ENCODE results near the gene PNPT1. TPM values are rescaled to one million over a fixed set of nuclear protein-coding genes. Genes with fewer than 3 reads are reported as not detected.

PNPT1 gene
- total RNA-seq, 4 donors from 2014 or later: 15.5 to 21.0 (median 20.6) TPM

DNA sequence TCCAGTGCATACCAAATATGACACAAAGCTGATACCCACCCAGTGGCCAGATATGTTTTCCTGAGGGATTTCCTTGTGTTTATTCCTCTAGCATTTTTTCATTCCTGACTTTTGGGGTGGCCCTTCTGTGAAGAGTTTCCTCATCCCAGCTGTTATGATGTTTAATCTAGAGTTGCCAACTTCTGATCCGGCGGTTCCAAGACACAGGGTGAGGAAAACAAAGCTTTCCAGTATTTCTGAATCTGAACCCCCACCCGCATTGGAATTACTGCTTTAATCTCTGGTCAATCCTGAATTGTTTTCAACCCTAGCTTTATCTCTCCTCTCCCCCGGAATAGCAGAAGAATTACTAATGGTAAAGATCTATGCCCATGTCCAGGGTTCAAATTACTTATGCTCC, 39.2 kb upstream of the PNPT1 start:
- Histone ChIP-seq H3K4me1 (peaks cover 0 to 3% of the 10 kb centered on the region in 2 donors), H3K27me3 (no peaks in the 10 kb centered on the region), H3K9me3 (no peaks in the 10 kb centered on the region), H3K36me3 (no peaks in the 10 kb centered on the region), H3K4me3 (replicated peaks in 1 of 3) (no peak overlapping the region), H3K27ac (no peak overlapping the region)
- 69 to 80% methylated on average over 4 of the region's 4 CpGs for WGBS, 2 donors
- DNase-seq: no peak
- no peak for TF ChIP-seq POLR2A (IDR thresholded peaks at IDR 0.05)
- TF ChIP-seq, protein P1, sequence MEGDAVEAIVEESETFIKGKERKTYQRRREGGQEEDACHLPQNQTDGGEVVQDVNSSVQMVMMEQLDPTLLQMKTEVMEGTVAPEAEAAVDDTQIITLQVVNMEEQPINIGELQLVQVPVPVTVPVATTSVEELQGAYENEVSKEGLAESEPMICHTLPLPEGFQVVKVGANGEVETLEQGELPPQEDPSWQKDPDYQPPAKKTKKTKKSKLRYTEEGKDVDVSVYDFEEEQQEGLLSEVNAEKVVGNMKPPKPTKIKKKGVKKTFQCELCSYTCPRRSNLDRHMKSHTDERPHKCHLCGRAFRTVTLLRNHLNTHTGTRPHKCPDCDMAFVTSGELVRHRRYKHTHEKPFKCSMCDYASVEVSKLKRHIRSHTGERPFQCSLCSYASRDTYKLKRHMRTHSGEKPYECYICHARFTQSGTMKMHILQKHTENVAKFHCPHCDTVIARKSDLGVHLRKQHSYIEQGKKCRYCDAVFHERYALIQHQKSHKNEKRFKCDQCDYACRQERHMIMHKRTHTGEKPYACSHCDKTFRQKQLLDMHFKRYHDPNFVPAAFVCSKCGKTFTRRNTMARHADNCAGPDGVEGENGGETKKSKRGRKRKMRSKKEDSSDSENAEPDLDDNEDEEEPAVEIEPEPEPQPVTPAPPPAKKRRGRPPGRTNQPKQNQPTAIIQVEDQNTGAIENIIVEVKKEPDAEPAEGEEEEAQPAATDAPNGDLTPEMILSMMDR (IDR thresholded peaks at IDR 0.05): no peak
- intact Hi-C loops (cut with DNase I): no loop called here

- no peaks in the 10 kb centered on the region for H3K36me3 ChIP-seq
- no peaks in the 10 kb centered on the region for H3K27me3 ChIP-seq
- DNase-seq: no peak
- TF ChIP-seq, protein P1 (IDR thresholded peaks at IDR 0.05): no peak
- H3K9me3 ChIP-seq: no peaks in the 10 kb centered on the region
- no peak overlapping the region for H3K27ac ChIP-seq
- H3K4me1 ChIP-seq: peaks cover 0 to 3% of the 10 kb centered on the region in 2 donors
- WGBS, 2 donors: 56 to 76% methylated on average over 1 of the region's 1 CpG
- intact Hi-C loops (cut with DNase I): loop anchor here (10.0 kb wide), 1 partner anchor 396 kb away; no protein-coding TSS in a partner anchor
- no peak overlapping the region for H3K4me3 ChIP-seq (replicated peaks in 1 of 3)
Measured at GRCh38 chr2:55729136-55729685, 35.6 kb upstream of the PNPT1 start.

DNA sequence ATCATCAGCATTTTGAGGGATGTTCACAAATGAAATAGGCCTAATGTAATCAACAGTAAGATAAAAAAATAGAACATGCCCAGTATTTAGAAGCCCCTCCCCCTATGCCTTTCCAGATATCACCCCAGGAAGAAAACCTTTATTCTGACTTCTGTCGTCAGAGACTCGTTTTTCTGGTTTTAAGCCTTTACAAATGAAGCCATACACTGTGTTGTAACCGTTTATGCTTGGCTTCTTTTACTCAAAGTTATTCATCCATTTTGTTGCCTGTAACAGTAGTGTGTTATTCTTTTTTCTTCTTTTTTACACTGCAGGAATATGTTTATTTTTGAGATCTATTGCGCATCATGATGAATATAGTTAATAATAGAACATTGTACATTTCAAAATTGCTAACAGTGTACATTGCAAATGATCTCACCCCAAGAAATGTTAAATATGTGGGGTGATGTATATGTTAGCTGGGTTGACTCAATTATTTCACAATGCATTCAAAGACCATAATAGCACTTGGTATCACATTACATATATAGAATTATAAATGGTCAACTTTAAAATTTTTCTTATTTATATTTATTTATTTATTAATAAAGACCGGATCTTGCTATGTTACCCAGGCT, 28.1 kb upstream of the PNPT1 start:
- H3K27ac ChIP-seq: no peak overlapping the region
- H3K27me3 ChIP-seq: no peaks in the 10 kb centered on the region
- H3K36me3 ChIP-seq: no peaks in the 10 kb centered on the region
- no peak for DNase-seq
- no peaks in the 10 kb centered on the region for H3K9me3 ChIP-seq
- intact Hi-C loops (cut with DNase I): loop anchor here (10.0 kb wide), 1 partner anchor 403 kb away; no protein-coding TSS in a partner anchor
- WGBS, 2 donors: 55 to 60% methylated on average over 5 of the region's 5 CpGs
- H3K4me3 ChIP-seq (replicated peaks in 1 of 3): no peak overlapping the region
- no peak for TF ChIP-seq POLR2A (IDR thresholded peaks at IDR 0.05)
- TF ChIP-seq, protein P1 (IDR thresholded peaks at IDR 0.05): no peak
- peaks cover 0 to 4% of the 10 kb centered on the region in 2 donors for H3K4me1 ChIP-seq

DNA sequence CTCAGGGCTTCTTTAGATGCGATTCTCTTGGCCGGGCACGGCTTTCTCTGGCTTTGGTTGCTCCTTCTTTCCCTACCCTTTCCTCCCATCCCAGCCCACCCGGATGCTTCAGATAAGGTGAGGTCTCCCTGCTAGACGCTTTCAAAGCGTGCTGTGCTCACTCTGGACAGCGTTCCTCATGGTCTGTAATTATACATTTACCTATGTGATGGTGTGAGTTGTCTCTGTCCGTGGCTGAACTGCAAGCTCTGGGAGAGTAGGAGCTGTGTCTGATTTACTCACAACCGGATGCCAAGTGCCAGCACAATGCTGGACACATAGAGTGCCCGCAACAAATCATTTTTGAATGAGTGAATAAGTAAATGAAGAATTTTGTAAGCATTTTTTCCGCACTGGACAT, 26.8 kb upstream of the PNPT1 start:
- Histone ChIP-seq H3K27ac (no peak overlapping the region), H3K36me3 (no peaks in the 10 kb centered on the region), H3K4me3 (replicated peaks in 1 of 3) (no peak overlapping the region), H3K9me3 (no peaks in the 10 kb centered on the region), H3K27me3 (no peaks in the 10 kb centered on the region), H3K4me1 (peaks cover 0 to 4% of the 10 kb centered on the region in 2 donors)
- no peak for DNase-seq
- 80 to 86% methylated on average over 11 of the region's 11 CpGs for WGBS, 2 donors
- intact Hi-C loops (cut with DNase I): loop anchor here (10.0 kb wide), 1 partner anchor 404 kb away; no protein-coding TSS in a partner anchor
- no peak for TF ChIP-seq POLR2A (IDR thresholded peaks at IDR 0.05)
- TF ChIP-seq, protein P1 (IDR thresholded peaks at IDR 0.05): no peak

- no peak overlapping the region for H3K27ac ChIP-seq
- 97 to 100% methylated on average over 1 of the region's 1 CpG for WGBS, 2 donors
- no peak overlapping the region for H3K4me3 ChIP-seq (replicated peaks in 1 of 3)
- DNase-seq: no peak
- intact Hi-C loops (cut with DNase I): loop anchor here (10.0 kb wide), 1 partner anchor 405 kb away; no protein-coding TSS in a partner anchor
- H3K36me3 ChIP-seq: no peaks in the 10 kb centered on the region
- no peaks in the 10 kb centered on the region for H3K9me3 ChIP-seq
- H3K4me1 ChIP-seq: peaks cover 0 to 4% of the 10 kb centered on the region in 2 donors
- TF ChIP-seq POLR2A (IDR thresholded peaks at IDR 0.05): no peak
- TF ChIP-seq, protein P1 (IDR thresholded peaks at IDR 0.05): no peak
- no peaks in the 10 kb centered on the region for H3K27me3 ChIP-seq
Measured at GRCh38 chr2:55719852-55720251, 26.2 kb upstream of the PNPT1 start.
